H9 (cell line): Measurements from ENCODE around the gene GALNT2. TPM values are rescaled to one million over a fixed set of nuclear protein-coding genes. Genes with fewer than 3 reads are reported as not detected.

Source experiments
- DNase-seq: peaks from one replicate; pipeline ENCODE4 v3.0.0-alpha.2; 2017
- H2AFZ ChIP-seq: one replicate; pipeline ENCODE4 v1.6.1; 2013; ENCODE audit warnings: mild to moderate bottlenecking, low read length, control low read depth, moderate library complexity
- H2AK5ac ChIP-seq: 2 replicates; pipeline ENCODE4 v1.6.1; 2013; ENCODE audit warnings: low read length, control low read depth, mixed read lengths; ENCODE audit not compliant: insufficient read length
- H2BK120ac ChIP-seq: one replicate; pipeline ENCODE4 v1.6.1; 2013; ENCODE audit warnings: low read depth, mild to moderate bottlenecking, low read length, control low read depth, inconsistent platforms; ENCODE audit not compliant: poor library complexity, severe bottlenecking
- H2BK12ac ChIP-seq: 2 replicates; pipeline ENCODE4 v1.6.1; 2013; ENCODE audit warnings: low read length, control low read depth, mixed read lengths, low read depth; ENCODE audit not compliant: insufficient read length
- H2BK15ac ChIP-seq: 2 replicates; pipeline ENCODE4 v1.6.1; 2013; ENCODE audit warnings: low read depth, low read length, control low read depth
- H2BK20ac ChIP-seq: one replicate; pipeline ENCODE4 v1.6.1; 2013; ENCODE audit warnings: low read depth, mild to moderate bottlenecking, low read length, control low read depth, inconsistent platforms; ENCODE audit not compliant: poor library complexity, severe bottlenecking
- H2BK5ac ChIP-seq: 2 replicates; pipeline ENCODE4 v1.6.1; 2013; ENCODE audit warnings: low read length, control low read depth, mixed read lengths; ENCODE audit not compliant: insufficient read length
- H3K14ac ChIP-seq: 2 replicates; pipeline ENCODE4 v1.6.1; 2013; ENCODE audit warnings: low read length, control low read depth; ENCODE audit not compliant: insufficient read depth
- H3K18ac ChIP-seq: 2 replicates; pipeline ENCODE4 v1.6.1; 2013; ENCODE audit warnings: low read depth, mild to moderate bottlenecking, mixed read lengths, low read length, control low read depth; ENCODE audit not compliant: insufficient read length
- H3K23ac ChIP-seq: 2 replicates; pipeline ENCODE4 v1.6.1; 2013; ENCODE audit warnings: low read length, control low read depth, mixed read lengths, low read depth; ENCODE audit not compliant: insufficient read length
- H3K23me2 ChIP-seq: 2 replicates; pipeline ENCODE4 v1.6.1; 2013; ENCODE audit warnings: low read depth, mild to moderate bottlenecking, mixed read lengths, low read length, control low read depth; ENCODE audit not compliant: insufficient read length, poor library complexity, severe bottlenecking
- H3K27ac ChIP-seq: 2 replicates; pipeline ENCODE4 v1.5.1; 2013; ENCODE audit warnings: low read length, control low read depth, mixed read lengths, low read depth; ENCODE audit not compliant: insufficient read length
- H3K27me3 ChIP-seq: 2 replicates; pipeline ENCODE4 v1.6.1; 2013; ENCODE audit warnings: low read length, control low read depth, inconsistent platforms; ENCODE audit not compliant: insufficient read depth
- H3K4ac ChIP-seq: 2 replicates; pipeline ENCODE4 v1.6.1; 2013; ENCODE audit warnings: low read depth, mild to moderate bottlenecking, control low read depth, inconsistent platforms, low read length, moderate library complexity
- H3K4me1 ChIP-seq: 2 replicates; pipeline ENCODE4 v1.6.1; 2013; ENCODE audit warnings: low read length, control low read depth, inconsistent platforms; ENCODE audit not compliant: insufficient read depth
- H3K4me2 ChIP-seq: 2 replicates; pipeline ENCODE4 v1.6.1; 2013; ENCODE audit warnings: low read length, control low read depth, mixed read lengths; ENCODE audit not compliant: insufficient read length, insufficient read depth
- H3K56ac ChIP-seq: 2 replicates; pipeline ENCODE4 v1.6.1; 2013; ENCODE audit warnings: low read depth, mild to moderate bottlenecking, mixed read lengths, low read length, control low read depth; ENCODE audit not compliant: insufficient read length
- H3K79me1 ChIP-seq: 2 replicates; pipeline ENCODE4 v1.6.1; 2013; ENCODE audit warnings: low read depth, mild to moderate bottlenecking, moderate library complexity, low read length, control low read depth, inconsistent platforms; ENCODE audit not compliant: insufficient read depth, poor library complexity, severe bottlenecking
- H3K79me2 ChIP-seq: 2 replicates; pipeline ENCODE4 v1.6.1; 2013; ENCODE audit warnings: low read length, control low read depth, inconsistent platforms; ENCODE audit not compliant: insufficient read depth
- H3K9ac ChIP-seq: 2 replicates; pipeline ENCODE4 v1.6.1; 2013; ENCODE audit warnings: low read length, control low read depth, mixed read lengths; ENCODE audit not compliant: insufficient read length; ENCODE audit errors: extremely low read depth
- H3K9me3 ChIP-seq: one replicate; pipeline ENCODE4 v1.6.1; 2013; ENCODE audit warnings: low read depth, low read length, inconsistent platforms; ENCODE audit not compliant: control insufficient read depth
- H3T11ph ChIP-seq: one replicate; pipeline ENCODE4 v1.6.1; 2013; ENCODE audit warnings: mild to moderate bottlenecking, low read length, control low read depth, inconsistent platforms
- H4K20me1 ChIP-seq: one replicate; pipeline ENCODE4 v1.6.1; 2013; ENCODE audit not compliant: control insufficient read depth, insufficient read length, insufficient read depth
- H4K5ac ChIP-seq: 2 replicates; pipeline ENCODE4 v1.6.1; 2013; ENCODE audit warnings: low read depth, mild to moderate bottlenecking, mixed read lengths, low read length, control low read depth; ENCODE audit not compliant: insufficient read length
- H4K8ac ChIP-seq: replicated peaks from 2 replicates; pipeline ENCODE4 v1.6.1; 2013; ENCODE audit warnings: low read length, control low read depth, mixed read lengths, low read depth; ENCODE audit not compliant: insufficient read length
- H4K91ac ChIP-seq: 2 replicates; pipeline ENCODE4 v1.6.1; 2013; ENCODE audit warnings: low read depth, mild to moderate bottlenecking, moderate library complexity, mixed read lengths, low read length, control low read depth; ENCODE audit not compliant: insufficient read length
- H3K27ac Mint-ChIP-seq, 3 experiments: 2 replicates in 2 of 3; 3 replicates in 1 of 3; pipeline ENCODE4 v1.8.0; 2020 to 2021; ENCODE audit warnings: mixed read lengths in 3 of 3, mild to moderate bottlenecking in 1 of 3, moderate library complexity in 1 of 3
- H3K27me3 Mint-ChIP-seq: 2 replicates; pipeline ENCODE4 v1.8.0; 2021; ENCODE audit warnings: low read depth, mild to moderate bottlenecking, moderate library complexity, mixed read lengths
- H3K36me3 Mint-ChIP-seq, 3 experiments: 2 replicates in 2 of 3; 3 replicates in 1 of 3; pipeline ENCODE4 v1.8.0; 2020 to 2021; ENCODE audit warnings: low read depth in 3 of 3, mixed read lengths in 3 of 3; ENCODE audit not compliant: insufficient read depth in 1 of 3
- H3K4me1 Mint-ChIP-seq, 2 experiments: 2 replicates each; pipeline ENCODE4 v1.8.0; 2020; ENCODE audit warnings: mixed read lengths in 2 of 2
- H3K4me3 Mint-ChIP-seq, 2 experiments: 2 replicates in 1 of 2; 3 replicates in 1 of 2; pipeline ENCODE4 v1.8.0; 2020 to 2021; ENCODE audit warnings: mild to moderate bottlenecking in 2 of 2, mixed read lengths in 2 of 2, moderate library complexity in 1 of 2
- H3K9me3 Mint-ChIP-seq, 2 experiments: 2 replicates in 1 of 2; 3 replicates in 1 of 2; pipeline ENCODE4 v1.8.0; 2020; ENCODE audit warnings: mild to moderate bottlenecking in 2 of 2, mixed read lengths in 2 of 2, moderate library complexity in 1 of 2
- WGBS: extraction: QIAGEN DNeasy Blood & Tissue Kit; methylation state at CpG from one replicate; pipeline ENCODE4 v1.1.7; 2013; ENCODE audit warnings: missing lambda C conversion rate, low lambda C conversion rate, mixed read lengths; ENCODE audit not compliant: insufficient read length; ENCODE audit errors: extremely low coverage; 5-methylcytosine and 5-hydroxymethylcytosine counted together
- total RNA-seq: library from RNA; stranded (reverse); gene quantifications from 2 replicates; pipeline ENCODE4 v1.2.1, GENCODE V29; 2021
- TF ChIP-seq, protein P1 (sequence below): fragments of 200-600 bp; sonication (generic); conservative IDR thresholded peaks from 3 replicates; pipeline ENCODE4 v1.8.0; 2021; ENCODE audit warnings: antibody characterized with exemption, mild to moderate bottlenecking

GALNT2 gene
- total RNA-seq, 1 experiment from 2014 or later: 57.6 TPM

DNA sequence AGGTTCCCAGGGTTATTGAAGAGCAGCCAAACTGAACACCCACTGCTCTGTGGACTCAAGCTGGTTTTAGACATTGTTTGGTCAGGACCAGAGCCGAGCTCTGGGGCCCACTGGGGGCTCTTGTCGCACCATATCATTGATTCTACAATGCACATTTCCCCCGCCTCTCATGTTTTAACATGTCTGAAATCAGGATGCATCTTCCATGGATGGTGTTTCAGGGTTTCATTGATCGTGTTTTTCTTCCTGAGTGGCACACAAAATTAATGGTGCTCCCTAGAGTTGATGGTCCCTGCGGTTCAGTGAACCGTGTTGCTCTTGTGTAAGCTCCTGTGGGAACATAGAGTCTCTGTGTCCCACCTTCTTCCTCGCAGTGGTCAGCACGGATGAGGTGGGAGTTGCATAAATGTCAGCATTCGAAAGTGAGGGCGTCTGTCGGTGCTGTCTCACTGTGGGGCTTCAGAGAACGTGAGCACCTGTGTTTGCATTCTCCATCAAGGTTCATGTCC, 38.3 kb downstream of the GALNT2 start:
- TF ChIP-seq, protein P1, sequence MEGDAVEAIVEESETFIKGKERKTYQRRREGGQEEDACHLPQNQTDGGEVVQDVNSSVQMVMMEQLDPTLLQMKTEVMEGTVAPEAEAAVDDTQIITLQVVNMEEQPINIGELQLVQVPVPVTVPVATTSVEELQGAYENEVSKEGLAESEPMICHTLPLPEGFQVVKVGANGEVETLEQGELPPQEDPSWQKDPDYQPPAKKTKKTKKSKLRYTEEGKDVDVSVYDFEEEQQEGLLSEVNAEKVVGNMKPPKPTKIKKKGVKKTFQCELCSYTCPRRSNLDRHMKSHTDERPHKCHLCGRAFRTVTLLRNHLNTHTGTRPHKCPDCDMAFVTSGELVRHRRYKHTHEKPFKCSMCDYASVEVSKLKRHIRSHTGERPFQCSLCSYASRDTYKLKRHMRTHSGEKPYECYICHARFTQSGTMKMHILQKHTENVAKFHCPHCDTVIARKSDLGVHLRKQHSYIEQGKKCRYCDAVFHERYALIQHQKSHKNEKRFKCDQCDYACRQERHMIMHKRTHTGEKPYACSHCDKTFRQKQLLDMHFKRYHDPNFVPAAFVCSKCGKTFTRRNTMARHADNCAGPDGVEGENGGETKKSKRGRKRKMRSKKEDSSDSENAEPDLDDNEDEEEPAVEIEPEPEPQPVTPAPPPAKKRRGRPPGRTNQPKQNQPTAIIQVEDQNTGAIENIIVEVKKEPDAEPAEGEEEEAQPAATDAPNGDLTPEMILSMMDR: no peak
- no peaks in the 10 kb centered on the region for H3K27me3 ChIP-seq
- H3K4me2 ChIP-seq: no peak overlapping the region
- no peak overlapping the region for H4K8ac ChIP-seq
- no peak overlapping the region for H3K56ac ChIP-seq
- no peak for DNase-seq
- no peak overlapping the region for H2AFZ ChIP-seq
- Mint-ChIP-seq H3K27me3 (no peaks in the 10 kb centered on the region; the same call in none of the 2 replicates), H3K4me1 (peaks cover 63 to 69% of the 10 kb centered on the region in 2 experiments), H3K4me3 (no peak overlapping the region), H3K9me3 (no peaks in the 10 kb centered on the region), H3K36me3 (no peaks in the 10 kb centered on the region; a peak in 2 of 7 replicates), H3K27ac (peak overlapping the region in 2 of 3 experiments; percentile 72 to 87; a peak in 5 of 7 replicates)
- H3K9me3 ChIP-seq: no peaks in the 10 kb centered on the region
- H3K4ac ChIP-seq: no peak overlapping the region
- no peaks in the 10 kb centered on the region for H3K23me2 ChIP-seq
- H3K9ac ChIP-seq: no peak overlapping the region
- H3T11ph ChIP-seq: no peak overlapping the region
- WGBS: no CpG with 5 or more reads among the region's 12 CpGs
- no peak overlapping the region for H2BK12ac ChIP-seq
- no peak overlapping the region for H4K91ac ChIP-seq
- no peak overlapping the region for H3K23ac ChIP-seq
- no peak overlapping the region for H2AK5ac ChIP-seq
- no peaks in the 10 kb centered on the region for H4K20me1 ChIP-seq
- peaks cover 12% of the 10 kb centered on the region; the same call in 1 of the 2 replicates for H3K79me2 ChIP-seq
- H4K5ac ChIP-seq: no peak overlapping the region
- no peaks in the 10 kb centered on the region for H3K79me1 ChIP-seq
- peaks cover 24% of the 10 kb centered on the region for H3K4me1 ChIP-seq
- no peak overlapping the region for H2BK5ac ChIP-seq
- no peak overlapping the region for H3K27ac ChIP-seq
- no peak overlapping the region for H3K14ac ChIP-seq
- no peak overlapping the region for H2BK15ac ChIP-seq
- H2BK120ac ChIP-seq: no peak overlapping the region
- no peak overlapping the region for H3K18ac ChIP-seq
- H2BK20ac ChIP-seq: no peak overlapping the region
